Ammon's horn (tissue), 1 donor: ENCODE data around the gene PLA1A.
"Not testable (repeated sequence)": the region's sequence is repeated elsewhere in the genome, so short reads cannot be mapped to it uniquely, and the experiment has no call there.

Source experiments
- DNase-seq: peaks from one replicate; pipeline ENCODE4 v3.0.0-alpha.2; 2016; ENCODE audit warnings: low spot score

PLA1A gene

DNA sequence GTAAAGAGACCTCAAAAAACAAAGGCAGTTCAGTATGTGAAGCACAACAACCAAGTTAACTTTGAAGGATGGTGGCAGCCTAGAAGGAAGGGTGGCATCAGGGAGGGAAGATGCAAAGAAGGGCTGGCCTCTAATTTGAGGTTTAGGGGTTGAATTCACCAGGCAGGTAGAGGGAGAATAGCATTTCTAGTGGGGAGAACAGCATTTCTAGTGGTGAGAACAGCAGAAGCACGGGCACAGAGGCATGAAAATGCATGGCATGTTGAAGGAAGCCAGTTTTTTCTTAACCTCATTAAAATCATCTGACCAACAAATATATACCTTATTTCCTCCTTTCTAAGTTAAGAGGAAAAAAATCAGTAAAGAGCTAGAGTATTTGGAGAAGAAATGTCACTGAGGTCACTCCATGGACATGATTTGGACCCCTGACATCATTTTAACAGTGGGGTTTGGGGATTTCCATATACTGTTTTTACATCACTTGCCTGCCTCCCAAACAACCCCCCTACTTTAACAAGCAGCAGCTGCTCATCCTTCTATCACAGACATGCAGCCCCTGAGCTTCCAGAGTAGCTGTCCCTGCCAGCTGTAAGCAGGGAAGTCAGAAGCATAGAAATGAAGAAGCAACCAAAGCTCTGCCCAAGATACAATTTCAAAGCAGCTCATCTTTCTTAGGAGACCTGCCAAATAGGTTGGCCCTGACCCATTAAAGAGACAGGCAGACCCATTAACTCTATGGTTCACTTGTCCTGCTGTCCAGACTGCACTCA is 65.1 kb downstream of the PLA1A start:
- no peak for DNase-seq

- DNase-seq, result no peak
These were observed 66.2 kb downstream of the PLA1A start for GRCh38 chr3:119663885-119664284.

- no peak for DNase-seq
These were observed 66.7 kb downstream of the PLA1A start for GRCh38 chr3:119664370-119664769.

GRCh38 chr3:119664850-119665379 is 67.2 kb downstream of the PLA1A start:
- DNase-seq, result no peak

DNA sequence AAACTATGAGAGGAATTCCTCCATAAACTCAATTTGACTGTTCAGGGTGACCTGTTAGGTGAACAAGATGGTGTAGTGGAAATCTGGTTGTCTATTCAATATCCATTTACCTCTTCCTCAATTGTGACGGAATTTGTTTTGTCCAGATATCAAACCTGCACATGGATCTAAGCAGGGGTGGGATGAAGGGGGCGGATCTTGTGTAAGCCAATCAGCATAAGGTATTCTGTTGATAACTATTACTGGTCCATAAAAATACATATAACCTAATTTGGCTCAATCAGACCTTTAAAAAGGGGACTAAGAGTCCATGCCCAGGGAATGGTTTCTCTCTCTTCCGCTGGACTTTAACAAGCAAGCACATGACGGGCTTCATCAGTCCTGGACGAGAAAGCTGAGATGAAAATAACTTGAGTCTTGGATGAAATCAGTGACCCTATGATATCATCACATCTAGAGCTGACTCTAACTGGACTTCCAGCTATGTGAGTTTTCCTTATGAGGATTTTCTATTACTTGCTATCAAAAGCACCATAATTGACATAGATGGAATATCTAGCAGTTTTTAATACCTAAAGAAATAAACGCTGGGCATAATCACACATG is 68.4 kb downstream of the PLA1A start:
- DNase-seq, result no peak

DNA sequence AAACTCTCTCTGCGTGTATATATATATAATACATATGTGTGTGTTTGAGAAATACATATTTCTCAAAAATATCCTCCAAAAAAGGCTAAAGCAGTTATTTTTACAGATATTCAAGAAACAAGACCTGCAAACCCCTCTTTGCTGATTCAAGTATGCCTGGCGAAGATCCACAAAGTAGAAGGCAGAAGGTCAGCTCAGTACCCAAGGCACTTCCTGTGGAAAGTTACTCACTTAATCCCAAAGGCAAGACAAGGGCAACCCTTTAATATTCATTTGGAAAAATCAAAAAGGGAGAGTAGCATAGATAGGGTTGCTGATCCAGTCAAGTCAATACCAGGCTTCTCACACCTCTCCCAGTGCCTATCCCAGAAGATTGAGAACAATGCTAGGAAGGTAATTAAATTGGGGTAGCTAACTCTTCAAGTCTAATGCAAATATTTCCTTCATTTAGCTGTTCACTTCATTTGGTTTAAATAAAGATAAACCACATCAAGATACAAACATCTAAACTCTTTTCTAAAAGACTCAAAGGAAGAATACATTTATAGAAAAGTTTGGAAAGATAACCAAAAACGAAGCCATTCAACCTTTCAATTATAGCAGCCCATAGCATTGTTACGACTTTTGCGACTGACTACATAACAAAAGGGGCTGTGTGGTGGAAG is 72.4 kb downstream of the PLA1A start:
- no peak for DNase-seq

DNA sequence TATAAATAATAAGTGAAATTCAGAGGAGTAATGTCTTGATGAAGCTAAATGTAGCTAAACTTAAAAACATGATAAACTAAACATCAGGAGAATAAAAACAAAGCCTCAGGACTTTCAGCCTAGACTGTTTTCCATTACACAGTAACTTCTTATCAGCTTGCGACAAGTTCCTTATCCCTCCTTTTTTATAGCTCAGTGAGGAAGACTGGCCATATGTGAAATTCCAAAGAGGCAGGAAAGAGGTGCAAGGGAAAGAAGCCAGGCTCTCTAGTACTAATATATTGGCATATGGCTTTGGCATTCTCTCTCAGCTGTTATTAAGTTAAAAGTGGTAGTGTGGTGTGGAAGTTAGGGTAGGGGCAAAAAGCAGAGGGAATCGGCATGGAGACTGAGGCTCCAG is 75.1 kb downstream of the PLA1A start:
- no peak for DNase-seq

GRCh38 chr3:119673875-119674274 is 76.2 kb downstream of the PLA1A start:
- DNase-seq, result no peak

- DNase-seq, result no peak
These were observed 77.6 kb downstream of the PLA1A start for GRCh38 chr3:119675188-119675874.

- no peak for DNase-seq
These were observed 78.3 kb downstream of the PLA1A start for GRCh38 chr3:119676020-119676419.

DNA sequence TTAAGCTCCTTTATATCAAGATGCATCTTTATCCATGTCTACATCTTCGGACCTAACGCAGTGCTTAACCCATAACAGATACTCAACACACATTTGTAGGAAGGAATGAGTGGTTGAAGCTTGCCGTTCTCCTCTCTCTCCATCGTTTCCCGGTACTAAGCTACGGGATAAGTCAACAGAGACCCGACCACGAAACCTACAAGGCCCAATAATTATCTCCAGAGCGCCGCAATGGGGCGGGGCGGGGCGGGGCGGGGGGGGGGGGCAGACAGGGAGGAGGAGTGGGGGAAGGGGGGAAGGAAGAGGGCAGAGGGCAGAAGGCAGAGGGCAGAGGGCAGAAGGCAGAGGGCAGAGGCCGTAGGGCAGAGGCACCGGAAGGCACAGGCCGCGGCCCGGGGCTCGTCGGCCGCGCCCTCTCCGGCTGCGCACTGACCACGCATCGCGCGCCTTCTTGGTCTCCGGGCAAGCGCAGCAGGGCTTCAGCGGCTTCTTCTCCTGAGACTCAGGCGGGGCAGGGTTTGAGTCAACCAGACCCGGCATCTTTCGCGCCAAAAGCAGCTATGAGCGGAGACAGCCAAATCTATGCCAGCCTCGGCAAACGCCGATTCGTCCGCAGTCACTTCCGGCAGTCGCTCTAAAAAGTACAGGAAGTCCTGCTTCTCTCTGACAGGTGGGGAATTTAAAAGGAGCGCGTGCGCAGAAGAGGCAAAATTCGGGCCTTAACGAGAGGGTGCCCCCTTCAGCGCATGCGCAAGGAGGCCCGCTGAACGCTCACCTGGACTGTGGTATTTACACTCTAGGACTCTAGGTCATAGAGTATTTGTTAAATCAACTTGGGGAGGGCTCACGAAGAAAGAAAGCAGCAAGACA is 79.3 kb downstream of the PLA1A start, which contains the start of gene COX17:
TSS of gene COX17 (minus strand) at position 636 of the 870 bp plus-strand sequence. CDS start at position 540, 96 bp downstream.
- peak; percentile 95 for DNase-seq

GRCh38 chr3:119677641-119677934 is 79.9 kb downstream of the PLA1A start:
- DNase-seq, result no peak

DNA sequence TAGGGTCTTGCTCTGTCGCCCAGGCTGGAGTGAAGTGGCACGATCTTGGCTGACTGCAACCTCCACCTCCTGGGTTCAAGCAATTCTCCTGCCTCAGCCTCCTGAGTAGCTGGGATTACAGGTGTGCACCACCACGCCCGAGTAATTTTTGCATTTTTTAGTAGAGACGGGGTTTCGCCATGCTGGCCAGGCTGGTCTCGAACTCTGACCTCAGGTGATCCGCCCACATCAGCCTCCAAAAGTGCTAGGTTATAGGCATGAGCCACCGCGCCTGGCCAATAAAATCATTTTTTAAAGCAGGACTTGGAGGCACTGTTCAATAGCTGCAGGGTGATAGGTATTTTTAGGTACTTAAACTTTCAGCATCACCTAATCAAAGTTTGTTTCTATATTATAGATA is 80.5 kb downstream of the PLA1A start:
- not testable (repeated sequence) for DNase-seq
